Measurements from ENCODE around the gene OR2G2. TPM values are rescaled to one million over a fixed set of nuclear protein-coding genes. Genes with fewer than 3 reads are reported as not detected.

Gene OR2G2
- total RNA-seq, 2 experiments from 2014 or later: not detected

DNA sequence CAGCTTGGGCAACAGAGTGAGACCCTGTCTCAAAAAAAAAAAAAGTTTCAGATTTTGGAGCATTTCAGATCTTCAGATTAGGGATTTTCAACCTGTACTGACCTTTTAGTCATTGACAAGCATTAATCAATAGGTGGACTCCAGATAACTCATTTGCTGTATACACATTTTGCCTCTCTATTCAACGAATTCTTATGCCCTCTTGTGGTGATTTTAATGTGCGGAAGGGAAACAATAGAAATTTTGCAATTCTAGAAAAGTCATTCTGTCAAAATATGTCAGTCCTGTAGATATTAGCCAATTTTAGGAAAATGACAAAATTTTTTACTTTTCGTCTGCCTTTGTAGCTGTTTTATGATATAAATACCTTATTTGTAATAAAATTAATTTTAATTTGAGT, 11.6 kb upstream of the OR2G2 start:
- Mint-ChIP-seq H3K9me3 (no peaks in the 10 kb centered on the region), H3K36me3 (ENCODE audit: low read depth) (no peaks in the 10 kb centered on the region), H3K4me3 (no peak overlapping the region), H3K27ac (no peak overlapping the region), H3K4me1 (no peaks in the 10 kb centered on the region), H3K27me3 (no peaks in the 10 kb centered on the region)
- ChIA-PET CTCF (interaction anchor here (1.5 kb wide), 1 partner anchor 186 kb away, joined by 4 read pairs; no protein-coding TSS in a partner anchor), POLR2A (no interaction called here)
- no peak for DNase-seq

- no peak for DNase-seq
- no peak overlapping the region for H3K4me3 Mint-ChIP-seq
- ChIA-PET POLR2A (no interaction called here), CTCF (interaction anchor here (1.2 kb wide), 1 partner anchor 189 kb away, joined by 4 read pairs; no protein-coding TSS in a partner anchor)
- no peaks in the 10 kb centered on the region for H3K9me3 Mint-ChIP-seq
- no peaks in the 10 kb centered on the region for H3K27me3 Mint-ChIP-seq
- H3K27ac Mint-ChIP-seq: no peak overlapping the region
- no peaks in the 10 kb centered on the region for H3K36me3 Mint-ChIP-seq (ENCODE audit: low read depth)
- H3K4me1 Mint-ChIP-seq: no peaks in the 10 kb centered on the region
Observed at GRCh38 chr1:247578946-247579460, 9.2 kb upstream of the OR2G2 start.

- CTCF ChIA-PET: no interaction called here
Observed at GRCh38 chr1:247605286-247605685, 17.1 kb downstream of the OR2G2 start, which contains the start of gene OR2G3. TSS of gene OR2G3 (plus strand) at chr1:247605586. CDS start at chr1:247605586, 0 bp downstream.

DNA sequence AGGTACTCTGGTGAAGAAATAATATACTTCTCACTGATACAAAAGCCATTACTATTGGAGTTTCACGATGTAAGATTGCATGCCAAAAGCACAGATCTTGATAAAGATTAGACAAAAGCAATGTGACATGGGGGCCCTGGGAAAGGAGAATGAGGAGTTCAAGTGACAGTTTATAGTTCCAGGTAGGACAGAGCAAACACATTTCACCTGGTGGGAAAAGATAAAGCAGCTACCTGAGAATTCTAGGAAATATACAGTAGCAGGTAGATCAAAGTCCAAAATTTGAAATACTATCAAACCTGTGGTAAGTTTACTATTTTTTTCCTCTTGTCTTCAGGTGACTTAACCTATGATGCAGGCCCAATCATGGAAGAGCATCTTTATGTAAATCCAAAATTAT, 25.2 kb downstream of the OR2G2 start:
- Mint-ChIP-seq H3K36me3 (ENCODE audit: low read depth) (no peaks in the 10 kb centered on the region), H3K4me3 (no peak overlapping the region), H3K27me3 (no peaks in the 10 kb centered on the region), H3K4me1 (no peaks in the 10 kb centered on the region), H3K27ac (no peak overlapping the region), H3K9me3 (no peaks in the 10 kb centered on the region)
- CTCF ChIA-PET: no interaction called here
- POLR2A ChIA-PET: no interaction called here
- DNase-seq: no peak

More at GRCh38 chr1:247605286-247605685, 17.1 kb downstream of the OR2G2 start, which contains the start of gene OR2G3:
- POLR2A ChIA-PET: no interaction called here
- Mint-ChIP-seq H3K4me3 (no peak within 1 kb of the TSS), H3K4me1 (no peaks in the 10 kb centered on the region), H3K27ac (no peak within 1 kb of the TSS), H3K9me3 (no peaks in the 10 kb centered on the region), H3K36me3 (ENCODE audit: low read depth) (no peaks in the 10 kb centered on the region), H3K27me3 (no peaks in the 10 kb centered on the region)
- DNase-seq: no peak

DNA sequence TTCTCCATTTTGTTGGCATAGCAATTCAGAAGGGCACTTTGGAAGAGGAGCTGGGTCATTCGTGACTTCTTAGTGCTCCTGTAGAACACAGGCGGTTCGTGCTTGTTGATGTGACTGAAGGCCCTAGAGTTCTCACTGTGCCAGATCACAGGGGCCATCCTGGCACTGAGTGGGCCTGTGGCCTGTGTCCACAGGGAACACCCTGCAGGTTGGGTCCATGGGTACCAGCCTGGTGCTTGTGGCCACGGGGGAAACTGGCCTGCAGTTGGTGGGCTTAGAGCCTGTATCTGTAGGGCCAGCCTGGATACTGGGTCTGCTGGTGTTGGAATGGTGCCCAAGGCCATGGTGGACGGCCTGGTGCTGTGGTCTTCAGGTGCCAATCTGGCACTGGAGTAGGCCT, 26.5 kb downstream of the OR2G2 start:
- Mint-ChIP-seq H3K27ac (no peak overlapping the region), H3K36me3 (ENCODE audit: low read depth) (no peaks in the 10 kb centered on the region), H3K4me3 (no peak overlapping the region), H3K27me3 (no peaks in the 10 kb centered on the region), H3K4me1 (no peaks in the 10 kb centered on the region), H3K9me3 (no peaks in the 10 kb centered on the region)
- no peak for DNase-seq
- POLR2A ChIA-PET: no interaction called here
- CTCF ChIA-PET: no interaction called here

DNA sequence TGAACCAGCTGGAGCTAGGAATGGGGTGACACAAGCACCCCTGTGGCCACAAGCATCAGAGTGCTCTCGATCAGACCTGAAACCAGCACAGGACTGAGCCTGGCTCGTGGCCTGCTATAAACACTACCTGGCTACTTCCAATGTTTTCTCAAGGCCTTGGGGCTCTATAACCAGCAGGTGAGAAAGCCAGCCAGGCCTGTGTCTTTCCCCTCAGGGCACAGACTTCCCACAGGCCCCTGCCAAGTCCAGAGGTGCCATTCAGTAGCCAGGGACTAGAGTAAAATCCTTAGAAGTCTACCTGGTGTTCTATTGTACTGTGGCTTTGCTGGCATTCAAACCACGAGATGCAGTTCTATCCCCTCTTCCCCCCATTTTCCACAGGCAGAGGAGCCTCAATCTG, 39.8 kb downstream of the OR2G2 start:
- H3K36me3 Mint-ChIP-seq (ENCODE audit: low read depth): no peaks in the 10 kb centered on the region
- ChIA-PET CTCF (no interaction called here), POLR2A (no interaction called here)
- H3K27me3 Mint-ChIP-seq: no peaks in the 10 kb centered on the region
- H3K27ac Mint-ChIP-seq: no peak overlapping the region
- DNase-seq: no peak
- H3K4me1 Mint-ChIP-seq: no peaks in the 10 kb centered on the region
- H3K9me3 Mint-ChIP-seq: no peaks in the 10 kb centered on the region
- no peak overlapping the region for H3K4me3 Mint-ChIP-seq

- Mint-ChIP-seq H3K4me3 (no peak overlapping the region), H3K36me3 (ENCODE audit: low read depth) (no peaks in the 10 kb centered on the region), H3K4me1 (no peaks in the 10 kb centered on the region), H3K9me3 (peaks cover 2% of the 10 kb centered on the region), H3K27me3 (peaks cover 2% of the 10 kb centered on the region), H3K27ac (no peak overlapping the region)
- no peak for DNase-seq
- ChIA-PET CTCF (interaction anchor here (0.7 kb wide), 1 partner anchor 1990 kb away, joined by 3 read pairs; no protein-coding TSS in a partner anchor), POLR2A (no interaction called here)
Observed at GRCh38 chr1:247638011-247638410, 49.9 kb downstream of the OR2G2 start.

DNA sequence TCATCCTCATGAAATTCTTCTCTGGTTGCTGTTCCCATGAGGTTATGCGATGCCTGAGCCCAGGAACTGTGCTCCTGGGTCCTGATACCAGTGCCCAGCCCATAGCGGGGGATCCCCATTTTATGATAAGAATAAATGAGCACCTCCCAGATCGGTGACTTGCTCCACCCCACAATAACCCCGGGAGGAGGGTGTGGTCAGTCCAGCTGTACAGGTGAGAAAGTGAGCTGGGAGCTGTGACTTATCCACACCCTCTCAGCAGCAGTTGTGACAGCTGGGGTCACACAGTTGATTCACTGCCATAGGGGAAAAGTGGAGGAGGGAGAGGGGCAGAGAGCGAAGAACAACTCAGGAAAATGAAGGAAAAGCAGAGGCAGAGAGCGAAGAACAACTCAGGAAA, 50.6 kb downstream of the OR2G2 start:
- no peak for DNase-seq
- Mint-ChIP-seq H3K9me3 (peaks cover 2% of the 10 kb centered on the region), H3K27me3 (peaks cover 2% of the 10 kb centered on the region), H3K4me1 (no peaks in the 10 kb centered on the region), H3K36me3 (ENCODE audit: low read depth) (no peaks in the 10 kb centered on the region), H3K4me3 (no peak overlapping the region), H3K27ac (no peak overlapping the region)
- ChIA-PET POLR2A (no interaction called here), CTCF (no interaction called here)

Other genes with a start within 250 kb of the OR2G2 start
- under 1 TPM; 0.25 to 0.40 TPM for gene NLRP3, start 172.2 kb upstream of the OR2G2 start, total RNA-seq
- gene OR2B11, start 130.3 kb upstream of the OR2G2 start, total RNA-seq: not detected
- gene OR2C3, start 51.9 kb upstream of the OR2G2 start, total RNA-seq: not detected
- not detected for gene GCSAML, start 39.2 kb upstream of the OR2G2 start, total RNA-seq
- not detected for gene OR2G3, start 17.2 kb downstream of the OR2G2 start, total RNA-seq
- gene OR13G1, start 91.4 kb downstream of the OR2G2 start, total RNA-seq: not detected
- gene OR6F1, start 128.3 kb downstream of the OR2G2 start, total RNA-seq: not detected
- gene OR14K1, start 150.3 kb downstream of the OR2G2 start, total RNA-seq: not detected
- not detected for gene OR14A2, start 159.8 kb downstream of the OR2G2 start, total RNA-seq
- gene OR1C1, start 172.2 kb downstream of the OR2G2 start, total RNA-seq: not detected
- not detected for gene OR14A16, start 235.8 kb downstream of the OR2G2 start, total RNA-seq